Measurements from ENCODE around the gene RIPPLY3.

The RIPPLY3 gene

GRCh38 chr21:36968976-36969375 is 37.5 kb upstream of the RIPPLY3 start:
- H3K27me3 Mint-ChIP-seq: no peaks in the 10 kb centered on the region
- peaks cover 2% of the 10 kb centered on the region for H3K36me3 Mint-ChIP-seq (ENCODE audit: insufficient read depth)
- H3K4me3 Mint-ChIP-seq: no peak overlapping the region
- no peak overlapping the region for H3K27ac Mint-ChIP-seq (ENCODE audit: low read depth)
- DNase-seq (ENCODE audit: low spot score in 2 of 2) (no peak), ATAC-seq (replicated peaks; ENCODE audit: extremely low read depth, poor library complexity, severe bottlenecking) (no peak)
- peaks cover 13% of the 10 kb centered on the region for H3K4me1 Mint-ChIP-seq
- no peaks in the 10 kb centered on the region for H3K9me3 Mint-ChIP-seq

DNA sequence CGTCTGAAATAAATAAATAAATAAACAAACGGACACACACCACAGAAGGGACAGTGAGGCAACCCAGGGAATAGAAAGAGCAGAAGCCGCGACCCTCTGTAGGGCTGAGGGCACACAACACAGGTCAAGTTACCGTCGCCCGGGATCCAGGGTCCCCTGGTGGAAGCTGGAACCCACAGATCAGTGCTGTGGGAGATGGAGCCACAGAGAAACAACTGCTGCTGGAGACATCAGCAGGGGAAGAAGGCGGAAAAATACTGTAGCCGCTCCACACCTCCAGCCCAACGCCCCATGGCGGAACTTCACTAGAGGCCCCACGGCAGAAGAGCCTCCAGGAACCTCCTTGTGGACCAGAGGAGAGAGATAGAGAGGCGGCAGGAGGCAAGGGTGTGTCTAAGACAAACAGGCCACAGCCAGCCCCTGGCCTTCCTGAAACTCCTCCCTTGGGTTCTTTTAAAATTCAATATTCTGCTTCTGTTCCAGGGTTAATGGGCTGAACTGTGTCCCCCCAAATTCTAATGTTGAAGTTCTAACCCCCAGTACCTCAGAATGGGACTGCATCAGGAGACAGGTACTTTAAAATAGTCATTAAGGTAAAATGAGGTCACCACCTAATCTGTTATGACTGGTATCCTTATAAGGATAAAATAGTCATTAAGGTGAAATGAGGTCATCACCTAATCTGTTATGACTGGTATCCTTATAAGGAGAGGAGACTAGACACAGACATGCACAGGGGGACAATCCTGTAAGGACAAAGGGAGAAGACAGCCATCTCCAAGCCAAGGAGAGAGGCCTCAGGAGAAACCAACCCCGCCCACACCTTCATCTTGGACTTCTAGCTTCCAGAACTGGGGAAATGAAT is 32.3 kb upstream of the RIPPLY3 start:
- no peak overlapping the region for H3K27ac Mint-ChIP-seq (ENCODE audit: low read depth)
- no peaks in the 10 kb centered on the region for H3K9me3 Mint-ChIP-seq
- no peaks in the 10 kb centered on the region for H3K27me3 Mint-ChIP-seq
- H3K4me3 Mint-ChIP-seq: no peak overlapping the region
- H3K4me1 Mint-ChIP-seq: no peaks in the 10 kb centered on the region
- DNase-seq (ENCODE audit: low spot score in 2 of 2) (no peak), ATAC-seq (replicated peaks; ENCODE audit: extremely low read depth, poor library complexity, severe bottlenecking) (no peak)
- H3K36me3 Mint-ChIP-seq (ENCODE audit: insufficient read depth): no peaks in the 10 kb centered on the region

DNA sequence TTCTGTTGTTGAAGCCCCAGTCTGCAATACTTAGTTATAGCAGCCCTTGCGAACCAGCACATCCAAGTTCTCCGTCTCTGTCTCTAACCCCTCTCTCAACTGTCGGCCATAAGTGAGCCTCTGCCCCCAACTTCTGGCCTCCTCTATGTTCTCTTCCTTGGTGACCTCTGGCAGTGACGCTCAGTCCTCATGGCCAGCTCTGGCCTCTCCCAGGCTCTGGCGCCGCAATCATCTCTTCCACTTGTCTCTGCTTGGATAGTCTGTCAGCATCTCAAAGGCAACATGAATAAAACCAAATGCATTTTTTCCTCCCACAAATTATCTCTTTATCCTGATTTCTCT is 31.7 kb upstream of the RIPPLY3 start:
- Mint-ChIP-seq H3K27me3 (no peaks in the 10 kb centered on the region), H3K4me1 (no peaks in the 10 kb centered on the region)
- no peak for ATAC-seq (replicated peaks; ENCODE audit: extremely low read depth, poor library complexity, severe bottlenecking)

DNA sequence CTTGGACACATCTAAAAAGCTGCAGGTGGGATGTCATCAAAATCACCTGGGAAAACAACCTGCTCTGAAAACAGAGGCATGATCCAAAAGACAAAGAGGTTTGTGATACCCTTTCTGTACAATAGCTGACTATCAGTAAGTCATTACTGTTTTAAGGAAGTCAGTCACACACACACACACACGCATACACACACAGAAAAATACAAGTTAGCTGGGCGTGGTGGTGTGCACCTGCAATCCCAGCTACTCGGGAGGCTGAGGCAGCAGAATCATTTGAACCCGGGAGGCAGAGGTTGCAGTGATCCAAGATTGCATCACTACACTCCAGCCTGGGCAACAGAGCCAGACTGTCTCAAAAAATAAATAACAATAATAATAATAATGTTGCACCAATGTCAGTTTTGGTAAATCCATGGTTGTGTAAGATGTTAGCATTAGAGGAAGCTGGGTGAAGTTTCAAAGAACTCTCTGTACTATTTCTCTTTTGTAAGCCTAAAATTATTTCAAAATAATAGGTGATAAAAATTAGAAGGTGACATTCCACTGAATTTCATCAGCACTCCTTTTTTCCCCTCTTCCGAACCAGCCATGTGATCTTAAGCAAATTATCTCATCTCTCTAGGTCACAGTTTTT is 30.2 kb upstream of the RIPPLY3 start:
- no peak for DNase-seq (ENCODE audit: low spot score in 2 of 2)
- Mint-ChIP-seq H3K9me3 (no peaks in the 10 kb centered on the region), H3K27me3 (no peaks in the 10 kb centered on the region), H3K36me3 (ENCODE audit: insufficient read depth) (no peaks in the 10 kb centered on the region), H3K4me1 (peaks cover 5% of the 10 kb centered on the region), H3K4me3 (no peak overlapping the region), H3K27ac (ENCODE audit: low read depth) (no peak overlapping the region)
- ATAC-seq (replicated peaks; ENCODE audit: extremely low read depth, poor library complexity, severe bottlenecking): no peak

More for the DNA sequence above, 31.7 kb upstream of the RIPPLY3 start:
- no peak for DNase-seq (ENCODE audit: low spot score in 2 of 2)
- Mint-ChIP-seq H3K9me3 (no peaks in the 10 kb centered on the region), H3K36me3 (ENCODE audit: insufficient read depth) (no peaks in the 10 kb centered on the region), H3K27ac (ENCODE audit: low read depth) (peak overlapping the region; percentile 23), H3K4me3 (no peak overlapping the region)

GRCh38 chr21:36976882-36977651 is 29.4 kb upstream of the RIPPLY3 start:
- DNase-seq (ENCODE audit: low spot score in 2 of 2) (no peak), ATAC-seq (replicated peaks; ENCODE audit: extremely low read depth, poor library complexity, severe bottlenecking) (peak; percentile 28)
- Mint-ChIP-seq H3K27ac (ENCODE audit: low read depth) (no peak overlapping the region), H3K27me3 (no peaks in the 10 kb centered on the region), H3K4me3 (no peak overlapping the region), H3K9me3 (no peaks in the 10 kb centered on the region), H3K36me3 (ENCODE audit: insufficient read depth) (no peaks in the 10 kb centered on the region), H3K4me1 (peaks cover 5% of the 10 kb centered on the region)

DNA sequence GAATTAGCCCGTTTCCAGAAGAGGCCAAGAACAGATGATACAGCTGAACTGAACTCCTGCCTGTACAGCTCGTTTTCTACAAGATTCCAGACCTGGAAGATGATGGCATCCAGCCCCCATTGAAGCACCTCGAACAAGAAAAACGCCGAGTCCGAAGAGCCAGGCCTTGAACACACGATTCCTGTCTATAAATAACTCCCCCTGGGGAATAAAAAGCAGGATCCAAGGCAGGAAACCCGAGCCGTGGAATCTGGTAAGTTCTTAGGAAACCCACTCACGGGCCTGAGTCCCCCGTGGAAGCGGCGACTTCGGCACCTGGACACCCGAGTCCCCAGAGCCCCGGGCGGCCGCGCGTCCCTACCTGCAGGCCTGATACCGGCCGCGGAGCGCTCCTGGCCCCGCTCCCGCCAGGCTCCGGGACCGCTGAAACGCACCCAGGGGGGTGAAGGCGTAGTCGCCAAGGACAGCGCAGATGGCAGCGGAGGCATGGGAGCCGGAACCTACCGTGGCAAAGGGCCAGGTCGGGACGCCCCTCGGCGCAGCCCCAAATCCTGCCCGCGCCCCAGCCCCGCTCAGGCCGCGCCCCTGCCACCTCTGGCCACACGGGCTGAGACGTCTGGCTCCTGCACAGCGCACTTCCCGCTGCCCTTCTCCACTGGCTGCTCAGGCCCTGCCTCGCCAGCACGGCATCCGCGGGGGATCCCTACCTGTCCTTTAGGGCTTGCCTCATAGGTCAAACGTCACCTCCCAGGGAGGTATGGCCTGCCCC is 26.0 kb upstream of the RIPPLY3 start:
- H3K27me3 Mint-ChIP-seq: no peaks in the 10 kb centered on the region
- no peak for DNase-seq (ENCODE audit: low spot score in 2 of 2)
- no peaks in the 10 kb centered on the region for H3K36me3 Mint-ChIP-seq (ENCODE audit: insufficient read depth)
- H3K4me1 Mint-ChIP-seq: peaks cover 5% of the 10 kb centered on the region
- H3K4me3 Mint-ChIP-seq: peak overlapping the region; percentile 67
- H3K9me3 Mint-ChIP-seq: no peaks in the 10 kb centered on the region
- no peak for ATAC-seq (replicated peaks; ENCODE audit: extremely low read depth, poor library complexity, severe bottlenecking)
- H3K27ac Mint-ChIP-seq (ENCODE audit: low read depth): peak overlapping the region; percentile 24

- no peaks in the 10 kb centered on the region for H3K27me3 Mint-ChIP-seq
- DNase-seq (ENCODE audit: low spot score in 2 of 2) (no peak), ATAC-seq (replicated peaks; ENCODE audit: extremely low read depth, poor library complexity, severe bottlenecking) (no peak)
- peaks cover 5% of the 10 kb centered on the region for H3K4me1 Mint-ChIP-seq
- H3K9me3 Mint-ChIP-seq: no peaks in the 10 kb centered on the region
- peak overlapping the region; percentile 67 for H3K4me3 Mint-ChIP-seq
- peak overlapping the region; percentile 24 for H3K27ac Mint-ChIP-seq (ENCODE audit: low read depth)
- no peaks in the 10 kb centered on the region for H3K36me3 Mint-ChIP-seq (ENCODE audit: insufficient read depth)
Measured at GRCh38 chr21:36981049-36981391, 25.5 kb upstream of the RIPPLY3 start.

GRCh38 chr21:36981977-36982700 is 24.4 kb upstream of the RIPPLY3 start:
- Mint-ChIP-seq H3K4me1 (peaks cover 5% of the 10 kb centered on the region), H3K4me3 (no peak overlapping the region), H3K9me3 (no peaks in the 10 kb centered on the region), H3K36me3 (ENCODE audit: insufficient read depth) (no peaks in the 10 kb centered on the region), H3K27me3 (no peaks in the 10 kb centered on the region), H3K27ac (ENCODE audit: low read depth) (no peak overlapping the region)
- DNase-seq (ENCODE audit: low spot score in 2 of 2) (no peak), ATAC-seq (replicated peaks; ENCODE audit: extremely low read depth, poor library complexity, severe bottlenecking) (no peak)

DNA sequence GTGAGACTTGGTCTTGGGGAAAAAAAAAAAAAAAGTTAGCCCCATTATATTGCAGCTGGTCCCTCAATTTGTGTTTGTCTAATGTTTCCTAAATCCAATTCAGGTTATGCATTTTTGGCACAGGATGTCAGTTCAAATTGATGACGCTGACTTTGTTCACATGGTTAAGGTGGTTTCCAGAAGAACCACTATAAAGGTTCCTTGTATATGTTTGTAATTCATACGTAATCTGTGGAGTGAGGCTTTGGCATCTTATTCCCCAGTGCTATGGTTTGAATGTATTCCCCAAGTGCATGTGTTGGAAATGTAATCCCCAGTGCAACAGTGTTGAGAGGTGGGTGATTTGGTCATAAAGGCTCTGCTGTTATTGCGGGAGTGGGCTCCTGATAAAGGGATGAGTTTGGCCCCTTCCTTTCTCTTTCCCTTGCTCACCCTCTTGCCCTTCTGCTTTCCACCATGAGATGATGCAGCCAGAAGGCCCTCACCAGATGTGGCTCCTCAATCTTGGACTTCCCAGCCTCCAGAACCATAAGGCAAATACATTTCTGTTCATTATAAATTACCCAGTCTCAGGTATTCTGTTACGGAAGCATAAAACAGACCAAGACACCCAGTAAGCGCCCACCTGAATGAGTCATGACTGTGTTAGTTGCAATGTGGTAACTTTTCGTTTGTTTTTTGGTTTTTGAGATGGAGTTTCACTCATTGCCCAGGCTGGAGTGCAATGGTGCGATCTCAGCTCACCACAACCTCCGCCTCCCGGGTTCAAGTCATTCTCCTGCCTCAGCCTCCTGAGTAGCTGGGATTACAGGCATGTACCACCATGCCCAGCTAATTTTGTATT is 20.5 kb upstream of the RIPPLY3 start:
- H3K4me3 Mint-ChIP-seq: no peak overlapping the region
- ATAC-seq (replicated peaks; ENCODE audit: extremely low read depth, poor library complexity, severe bottlenecking) (no peak), DNase-seq (ENCODE audit: low spot score in 2 of 2) (no peak)
- no peak overlapping the region for H3K27ac Mint-ChIP-seq (ENCODE audit: low read depth)
- H3K36me3 Mint-ChIP-seq (ENCODE audit: insufficient read depth): peaks cover 3% of the 10 kb centered on the region
- H3K9me3 Mint-ChIP-seq: no peaks in the 10 kb centered on the region
- peaks cover 7% of the 10 kb centered on the region for H3K4me1 Mint-ChIP-seq
- H3K27me3 Mint-ChIP-seq: no peaks in the 10 kb centered on the region

DNA sequence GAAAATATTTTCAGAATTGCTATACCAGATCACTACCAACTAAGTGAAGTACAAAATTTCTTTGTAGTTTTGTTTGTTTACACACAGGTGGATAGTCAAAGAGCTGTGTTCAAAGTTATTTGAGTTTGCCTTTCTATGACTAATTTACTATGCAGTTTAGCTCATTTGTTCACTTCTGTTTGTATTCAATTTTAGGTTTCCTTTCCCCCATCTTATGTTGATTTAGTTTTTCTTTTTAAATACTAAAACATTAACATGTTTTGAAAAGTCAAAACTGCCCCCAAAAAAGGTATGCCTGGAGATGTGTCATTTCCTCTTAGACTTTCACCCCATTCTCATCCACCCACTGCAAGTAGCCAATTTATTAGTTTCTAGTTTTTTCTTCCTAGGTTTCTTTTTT is 18.7 kb upstream of the RIPPLY3 start:
- peaks cover 3% of the 10 kb centered on the region for H3K36me3 Mint-ChIP-seq (ENCODE audit: insufficient read depth)
- ATAC-seq (replicated peaks; ENCODE audit: extremely low read depth, poor library complexity, severe bottlenecking) (no peak), DNase-seq (ENCODE audit: low spot score in 2 of 2) (no peak)
- H3K9me3 Mint-ChIP-seq: no peaks in the 10 kb centered on the region
- H3K27me3 Mint-ChIP-seq: no peaks in the 10 kb centered on the region
- no peak overlapping the region for H3K4me3 Mint-ChIP-seq
- peak overlapping the region; percentile 69 for H3K27ac Mint-ChIP-seq (ENCODE audit: low read depth)
- peaks cover 6% of the 10 kb centered on the region for H3K4me1 Mint-ChIP-seq

GRCh38 chr21:36988536-36988935 is 18.0 kb upstream of the RIPPLY3 start:
- H3K27me3 Mint-ChIP-seq: no peaks in the 10 kb centered on the region
- peaks cover 6% of the 10 kb centered on the region for H3K4me1 Mint-ChIP-seq
- peaks cover 3% of the 10 kb centered on the region for H3K36me3 Mint-ChIP-seq (ENCODE audit: insufficient read depth)
- H3K27ac Mint-ChIP-seq (ENCODE audit: low read depth): no peak overlapping the region
- ATAC-seq (replicated peaks; ENCODE audit: extremely low read depth, poor library complexity, severe bottlenecking) (no peak), DNase-seq (ENCODE audit: low spot score in 2 of 2) (no peak)
- H3K4me3 Mint-ChIP-seq: peak overlapping the region; percentile 36
- H3K9me3 Mint-ChIP-seq: no peaks in the 10 kb centered on the region
